ENCODE results near the gene TIMM21.

DNA sequence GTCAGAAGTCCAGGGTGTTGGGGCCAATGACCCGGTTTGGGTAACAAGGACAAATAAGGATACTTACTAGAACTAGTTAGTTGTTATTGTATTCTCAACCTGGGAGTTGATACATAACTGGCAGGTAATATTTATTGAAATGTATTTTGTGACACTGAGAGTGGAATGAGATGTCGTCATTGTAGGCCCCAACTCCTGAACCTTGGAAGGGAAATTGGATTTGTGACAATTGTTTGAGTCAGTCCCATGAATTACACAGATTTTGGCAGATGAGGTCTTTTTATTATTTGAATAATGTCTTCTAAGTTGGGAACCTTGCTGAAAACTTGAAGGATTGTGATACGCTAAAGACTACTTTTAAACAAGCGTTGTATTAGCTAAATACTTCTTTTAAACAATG lies 5.1 kb downstream of the TIMM21 start:
- TF ChIP-seq CTCF (conservative IDR thresholded peaks at IDR 0.05; ENCODE audit: low read length) (no peak), EZH2phosphoT487 (IDR thresholded peaks at IDR 0.05; ENCODE audit: borderline replicate concordance) (no peak)
